HG02610 (cell line): ENCODE data around the gene NLRP6.
"Not testable (repeated sequence)": the region's sequence is repeated elsewhere in the genome, so short reads cannot be mapped to it uniquely, and the experiment has no call there.

Source experiments
- ATAC-seq: cut with Tn5 transposase; IDR thresholded peaks from one replicate; pipeline ENCODE4 v1.9.1; 2021; ENCODE audit warnings: mild to moderate bottlenecking, moderate library complexity; ENCODE audit not compliant: unreplicated experiment

NLRP6 gene

GRCh38 chr11:319121-319887, 41.1 kb downstream of the NLRP6 start:
- not testable (repeated sequence) for ATAC-seq

DNA sequence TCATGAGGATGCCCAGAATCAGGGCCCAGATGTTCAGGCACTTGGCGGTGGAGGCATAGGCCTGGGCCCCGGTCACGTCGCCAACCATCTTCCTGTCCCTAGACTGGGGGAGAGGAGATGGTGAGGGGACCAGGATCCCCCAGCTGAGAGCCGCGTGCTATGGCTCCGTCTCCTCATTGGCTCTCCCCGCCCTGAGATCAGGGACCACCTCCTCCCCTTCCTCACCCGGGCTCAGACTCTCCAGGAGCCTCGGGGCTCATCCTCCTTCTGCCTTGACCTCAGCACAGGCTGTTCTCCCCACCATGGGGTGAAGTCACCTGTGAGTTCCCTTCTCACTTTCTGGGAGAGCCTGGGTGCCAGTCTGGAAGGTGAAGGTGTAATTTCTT, 41.7 kb downstream of the NLRP6 start:
- ATAC-seq, result not testable (repeated sequence)

- no peak for ATAC-seq
Observed at GRCh38 chr11:324156-324555, 45.9 kb downstream of the NLRP6 start.

DNA sequence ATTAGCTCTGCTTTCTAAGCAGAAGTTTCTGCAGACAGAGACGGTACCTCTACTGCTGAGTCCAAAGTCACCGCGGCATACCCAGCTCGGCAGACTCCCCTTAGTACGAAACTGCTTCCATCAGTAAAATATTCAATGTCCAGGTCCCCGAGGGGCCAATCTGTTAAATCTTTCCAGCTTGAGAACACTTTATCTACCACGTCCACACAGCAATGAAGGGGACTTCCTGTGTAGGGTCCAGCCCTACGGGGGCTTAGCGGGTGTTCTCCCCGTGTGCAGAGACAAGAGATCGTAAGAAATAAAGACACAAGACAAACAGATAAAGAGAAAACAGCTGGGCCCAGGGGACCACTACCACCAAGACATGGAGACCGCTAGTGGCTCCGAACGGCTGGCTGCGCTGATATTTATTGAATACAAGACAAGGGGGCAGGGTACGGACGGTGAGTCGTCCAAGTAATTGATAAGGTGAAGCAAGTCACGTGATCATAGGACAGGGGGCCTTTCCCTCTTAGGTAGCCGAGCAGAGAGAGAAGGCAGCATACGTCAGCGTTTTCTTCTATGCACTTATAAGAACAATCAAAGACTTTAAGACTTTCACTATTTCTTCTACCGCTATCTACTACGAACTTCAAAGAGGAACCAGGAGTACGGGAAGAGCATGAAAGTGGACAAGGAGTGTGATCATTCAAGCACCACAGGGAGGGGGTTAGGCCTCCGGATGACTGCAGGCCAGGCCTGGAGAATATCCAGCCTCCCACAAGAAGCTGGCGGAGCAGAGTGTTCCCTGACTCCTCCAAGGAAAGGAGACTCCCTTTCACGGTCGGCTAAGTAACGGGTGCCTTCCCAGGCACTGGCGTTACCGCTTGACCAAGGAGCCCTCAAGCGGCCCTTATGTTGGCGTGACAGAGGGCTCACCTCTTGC, 46.6 kb downstream of the NLRP6 start:
- not testable (repeated sequence) for ATAC-seq

DNA sequence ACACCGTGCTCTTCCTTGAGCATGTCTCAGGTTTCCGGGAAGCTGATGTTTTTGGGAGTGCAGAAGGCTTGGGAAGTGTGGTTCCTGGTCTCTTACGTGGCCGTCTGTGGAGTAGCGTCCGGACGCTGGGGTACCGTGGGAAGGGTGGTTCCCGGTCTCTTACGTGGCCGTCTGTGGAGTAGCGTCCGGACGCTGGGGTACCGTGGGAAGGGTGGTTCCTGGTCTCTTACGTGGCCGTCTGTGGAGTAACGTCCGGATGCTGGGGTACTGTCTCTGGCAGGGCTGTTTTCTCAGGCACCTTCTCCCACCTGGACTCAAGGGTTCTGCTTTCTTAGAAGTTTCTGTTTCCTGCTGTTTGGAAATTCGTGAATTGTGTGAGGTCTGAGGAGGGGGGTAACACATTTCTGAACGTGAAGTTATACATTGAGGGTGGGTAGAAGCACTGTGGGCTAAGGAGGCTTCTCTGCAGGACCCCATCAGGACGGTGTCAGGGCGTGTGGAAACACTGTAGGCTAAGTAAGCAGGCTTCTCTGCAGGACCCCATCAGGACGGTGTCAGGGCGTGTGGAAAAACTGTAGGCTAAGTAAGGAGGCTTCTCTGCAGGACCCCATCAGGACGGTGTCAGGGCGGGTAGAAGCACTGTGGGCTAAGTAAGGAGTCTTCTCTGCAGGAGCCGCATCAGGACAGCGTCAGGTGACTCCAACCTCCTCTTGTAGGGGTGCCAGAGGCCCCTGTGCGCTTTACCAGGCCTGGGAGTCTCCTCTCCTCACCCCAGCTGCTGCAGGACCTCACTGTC, 47.8 kb downstream of the NLRP6 start:
- ATAC-seq, result no peak

GRCh38 chr11:326592-326841, 48.3 kb downstream of the NLRP6 start:
- no peak for ATAC-seq

DNA sequence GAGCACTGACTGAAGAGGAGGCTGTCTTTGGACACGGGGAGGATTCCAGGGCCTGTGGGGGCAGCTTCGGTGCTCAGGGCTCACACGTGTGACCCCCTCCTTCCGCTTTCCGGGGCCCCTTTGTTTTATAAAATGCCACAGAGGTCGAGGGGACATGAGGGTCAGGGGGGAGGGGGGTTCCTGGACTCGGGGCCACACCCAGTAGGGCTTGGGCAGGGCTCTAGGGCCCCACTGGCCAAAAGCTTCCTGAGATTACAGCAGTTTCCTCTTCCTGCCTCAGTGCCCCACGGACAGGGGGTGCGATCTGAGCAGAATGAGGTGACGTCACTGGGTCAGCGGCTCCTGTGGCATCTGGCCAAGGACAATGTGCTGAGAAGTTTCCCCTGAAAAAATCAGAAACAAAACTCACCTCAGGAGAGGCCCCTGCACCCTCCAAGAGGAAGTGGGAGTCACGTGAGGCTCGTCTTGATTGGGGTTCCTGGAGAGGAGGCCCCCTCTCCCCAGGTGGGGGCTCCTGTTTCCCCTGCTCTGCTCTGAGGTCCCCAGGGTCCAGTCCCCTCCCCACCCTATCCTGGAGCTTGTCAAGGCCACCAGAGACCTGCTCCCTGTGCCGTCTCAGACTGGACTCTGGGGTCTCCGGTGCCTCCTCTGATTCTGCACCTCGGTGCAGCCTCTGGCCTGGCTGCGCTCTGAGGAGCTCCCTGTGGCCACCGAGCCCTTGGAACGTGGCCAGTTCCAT, 48.8 kb downstream of the NLRP6 start:
- peak; percentile 65 for ATAC-seq

DNA sequence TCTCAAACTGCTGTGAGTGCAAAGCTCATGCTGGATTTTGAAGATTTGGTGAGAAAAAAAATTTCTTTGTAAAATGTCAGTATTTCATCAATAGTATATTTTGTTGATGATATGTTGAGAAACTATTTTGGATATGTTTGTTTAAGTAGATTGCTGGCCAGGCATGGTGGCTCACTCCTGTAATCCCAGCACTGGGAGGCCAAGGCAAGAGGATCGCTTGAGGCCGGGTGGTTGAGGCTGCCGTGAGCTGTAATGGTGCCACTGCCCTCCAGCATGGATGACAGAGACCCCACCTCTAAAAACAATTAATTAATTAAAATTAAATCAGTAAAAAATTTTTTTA, 49.3 kb downstream of the NLRP6 start:
- no peak for ATAC-seq

- ATAC-seq, result no peak
Observed at GRCh38 chr11:328012-328411, 49.8 kb downstream of the NLRP6 start.

- ATAC-seq, result not testable (repeated sequence)
Observed at GRCh38 chr11:328516-329100, 50.4 kb downstream of the NLRP6 start.

DNA sequence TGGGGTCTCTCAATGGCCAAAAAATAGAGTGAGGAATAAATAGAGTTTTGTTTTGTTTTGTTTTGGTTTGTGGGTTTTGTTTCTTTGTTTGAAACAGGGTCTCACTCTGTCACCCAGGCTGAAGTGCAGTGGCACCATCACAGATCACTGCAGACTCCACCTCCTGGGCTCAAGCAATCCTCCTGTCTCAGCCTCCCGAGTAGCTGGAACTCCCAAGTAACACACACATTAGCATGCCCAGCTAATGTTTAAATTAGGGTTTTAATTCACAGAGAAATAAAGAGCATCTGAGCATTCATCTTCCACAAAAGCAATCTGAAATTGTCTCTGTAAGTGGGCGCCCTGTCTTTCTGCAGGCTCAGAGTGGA, 51.7 kb downstream of the NLRP6 start:
- no peak for ATAC-seq

DNA sequence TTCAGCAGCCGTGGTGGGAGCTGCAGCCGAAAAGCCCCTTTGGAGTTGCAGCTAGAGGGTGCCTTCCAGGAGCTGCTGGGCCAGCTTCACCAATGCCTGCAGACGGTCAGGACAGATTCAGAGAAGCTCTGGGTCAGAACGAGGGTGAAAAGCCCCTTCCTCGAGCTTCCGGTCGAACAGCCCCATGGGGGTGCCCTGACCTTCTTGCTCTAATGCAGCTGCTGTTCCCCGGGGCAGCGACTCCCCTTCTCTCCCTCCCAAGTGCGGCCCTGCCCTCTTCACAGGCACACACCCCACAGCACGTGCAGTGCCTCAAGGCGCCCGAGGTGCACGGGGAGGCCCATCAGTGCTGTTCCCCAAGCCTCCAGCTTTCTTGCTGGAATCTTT, 52.1 kb downstream of the NLRP6 start:
- no peak for ATAC-seq

GRCh38 chr11:330694-331357, 52.6 kb downstream of the NLRP6 start:
- ATAC-seq, result no peak

DNA sequence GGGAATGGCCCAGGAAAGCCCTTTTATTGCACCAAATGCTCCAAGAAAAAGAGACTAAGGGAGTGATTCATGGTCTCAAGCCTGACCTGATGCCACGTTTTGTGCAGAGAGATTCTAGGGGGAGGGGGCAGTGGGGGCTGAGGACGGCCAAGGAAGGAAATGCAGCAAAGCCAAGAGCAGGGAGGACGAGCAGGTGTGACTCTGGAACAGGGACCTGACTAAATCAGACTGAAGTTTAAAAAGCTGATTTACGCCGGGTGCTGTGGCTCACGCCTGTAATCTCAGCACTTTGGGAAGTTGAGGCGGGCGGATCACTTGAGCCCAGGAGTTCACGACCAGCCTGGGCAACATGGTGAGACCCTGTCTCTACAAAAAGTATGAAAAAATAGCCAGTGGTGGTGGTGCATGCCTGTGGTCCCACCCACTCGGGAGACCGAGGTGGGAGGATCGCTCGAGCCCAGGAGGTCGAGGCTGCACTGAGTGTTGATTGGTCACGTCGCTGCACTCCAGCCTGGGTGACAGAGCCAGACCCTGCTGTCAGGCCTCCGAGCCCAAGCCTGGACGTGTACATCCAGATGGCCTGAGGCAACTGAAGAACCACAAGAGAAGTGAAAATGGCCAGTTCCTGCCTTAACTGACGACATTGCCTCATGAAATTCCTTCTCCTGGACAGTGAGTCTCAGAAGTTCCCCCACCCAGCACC, 53.3 kb downstream of the NLRP6 start:
- ATAC-seq, result no peak

DNA sequence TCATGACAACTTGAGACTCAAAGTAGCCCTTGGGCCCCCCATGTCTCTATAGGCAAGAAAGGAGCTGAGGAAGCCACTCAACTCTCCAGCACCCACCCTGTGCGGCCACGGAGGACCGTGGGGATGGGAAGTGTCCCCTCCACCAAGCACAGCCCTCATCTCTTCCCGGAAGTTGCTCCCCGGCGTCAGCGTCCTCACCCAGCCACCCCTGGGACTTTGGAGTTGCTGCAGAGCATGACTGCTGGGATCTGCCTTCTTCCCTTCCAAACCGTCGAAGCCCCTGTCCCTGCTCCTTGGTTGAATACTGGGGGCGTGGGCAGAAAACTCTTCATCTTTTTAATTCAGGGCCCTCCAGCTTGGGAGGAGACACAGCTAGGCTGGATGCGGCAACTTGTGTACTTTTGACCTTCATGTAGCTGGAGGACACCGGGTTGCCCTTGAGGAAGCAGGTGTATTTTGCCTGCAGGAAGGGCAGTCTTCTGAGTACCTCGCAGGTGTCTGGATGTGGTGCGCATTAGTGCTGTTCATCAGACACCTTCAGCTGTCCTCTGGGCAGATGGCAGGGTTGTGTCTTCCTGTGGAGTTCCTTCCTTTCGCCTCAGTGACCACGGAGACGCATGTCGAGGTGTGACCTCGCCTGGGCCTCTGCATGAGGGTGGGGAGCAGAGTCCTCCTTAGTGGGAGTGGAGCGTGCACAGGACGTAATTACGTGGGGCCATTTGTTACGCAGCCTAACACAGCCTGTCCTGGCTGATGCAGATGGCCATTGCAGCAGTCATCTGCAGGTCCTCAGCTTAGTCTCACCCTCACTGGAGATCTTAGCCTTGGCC, 54.7 kb downstream of the NLRP6 start:
- no peak for ATAC-seq

GRCh38 chr11:333616-334263, 55.5 kb downstream of the NLRP6 start:
- not testable (repeated sequence) for ATAC-seq

DNA sequence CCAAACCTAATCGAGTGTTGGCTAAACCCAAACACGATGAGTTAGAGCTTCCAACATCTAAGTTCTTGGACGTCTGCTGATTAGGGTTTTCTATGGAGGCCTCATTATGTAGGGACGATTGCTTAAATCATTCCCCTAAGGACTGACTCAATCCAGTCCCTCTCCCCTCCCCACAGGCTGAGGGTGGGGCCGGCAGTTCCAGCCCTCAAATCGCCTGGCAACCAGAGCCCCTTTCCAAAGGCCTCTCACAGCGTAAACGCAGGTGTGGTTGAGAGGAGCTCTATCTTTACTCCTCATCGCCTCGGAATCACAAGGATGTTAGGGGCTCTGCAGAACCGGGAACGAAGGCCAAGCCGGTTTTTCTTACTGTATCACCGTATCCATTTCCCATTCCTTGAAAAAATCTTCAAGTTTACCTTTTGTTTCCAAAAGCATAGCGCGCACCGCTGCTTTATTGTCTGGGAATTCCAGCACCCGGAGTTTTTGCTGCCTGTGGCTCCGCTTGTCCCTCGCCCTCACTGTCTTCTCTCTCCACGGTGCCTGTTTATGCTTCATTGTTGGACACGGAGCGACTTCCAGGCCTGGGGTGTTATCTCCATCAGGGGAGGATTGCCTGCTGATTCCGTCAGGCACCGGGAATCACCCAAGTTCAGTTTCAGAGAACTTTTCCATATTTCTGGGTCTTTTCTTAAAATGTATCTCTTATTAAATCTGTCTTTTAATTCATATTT, 56.2 kb downstream of the NLRP6 start:
- no peak for ATAC-seq
